HCT116 (cell line): ENCODE results near the gene CAMK1D. TPM values are rescaled to one million over a fixed set of nuclear protein-coding genes. Genes with fewer than 3 reads are reported as not detected.

Experiments
- ATAC-seq: fragments of 200-7000 bp; cut with Tn5 transposase; 2 replicates; pipeline ENCODE4 v1.9.1; 2020; ENCODE audit warnings: mild to moderate bottlenecking, moderate library complexity
- BruUV-seq: library from RNA; stranded (reverse); fragments of 400-500 nt; replicated peaks from 2 replicates; lab custom pipeline; 2021; lab: Mats Ljungman, UMichigan
- CTCF ChIA-PET: fragments of 300-600 bp; sonication (Branson Sonifier 250); formaldehyde crosslinking; loops from one replicate; lab custom pipeline; 2021; ENCODE audit warnings: antibody characterized with exemption; lab: Charles Lee
- POLR2A ChIA-PET: fragments of 300-600, 350-600 bp; sonication (Branson Sonifier 250); formaldehyde crosslinking; loops from one replicate; lab custom pipeline; 2021; ENCODE audit warnings: antibody characterized with exemption; lab: Charles Lee
- RAD21 ChIA-PET, 2 experiments: fragments of 300-600 bp; sonication (Branson Sonifier 250); formaldehyde crosslinking; loops; one replicate each; lab custom pipeline; 2023; ENCODE audit warnings: low total read pairs in 2 of 2; ENCODE audit not compliant: uncharacterized antibody in 2 of 2, unreplicated experiment in 2 of 2, low non-redundant PET in 1 of 2; lab: Charles Lee
- DNase-seq: peaks from one replicate; pipeline ENCODE4 v3.0.0-alpha.2; 2010; ENCODE audit warnings: low read depth, low spot score
- H2AFZ ChIP-seq: fragments of 200-600 bp; shearing (Covaris generic), sonication (generic); 2 replicates; pipeline ENCODE4 v1.6.1; 2017; ENCODE audit warnings: low read depth, mixed run types, mixed read lengths, antibody characterized with exemption, low read length; ENCODE audit not compliant: poor library complexity, severe bottlenecking
- H3K27ac ChIP-seq: 2 replicates; pipeline ENCODE4 v1.5.1; 2012; ENCODE audit warnings: low read depth, low read length
- H3K27me3 ChIP-seq: fragments of 200-600 bp; sonication (generic); 2 replicates; pipeline ENCODE4 v1.6.1; 2016; ENCODE audit warnings: mixed run types, low read length, mixed read lengths; ENCODE audit not compliant: insufficient read depth
- H3K36me3 ChIP-seq, 2 experiments: fragments of 200-500 bp in 1 of 2; fragments of 200-600 bp in 1 of 2; sonication (Bioruptor generic) in 1 of 2; sonication (generic) in 1 of 2; 2 replicates each; pipeline versions ENCODE4 v1.5.1 to v1.6.1; 2014 to 2016; ENCODE audit warnings: low read length in 2 of 2, inconsistent platforms in 1 of 2, mixed read lengths in 1 of 2, mixed run types in 1 of 2; ENCODE audit not compliant: insufficient read depth in 2 of 2, control insufficient read depth in 1 of 2
- H3K4me1 ChIP-seq, 2 experiments: fragments of 200-600 bp in 1 of 2; sonication (generic) in 1 of 2; 2 replicates each; pipeline versions ENCODE4 v1.5.1 to v1.6.1; 2012 to 2017; ENCODE audit warnings: low read length in 2 of 2, inconsistent platforms in 1 of 2, mild to moderate bottlenecking in 1 of 2, mixed read lengths in 1 of 2, mixed run types in 1 of 2, moderate library complexity in 1 of 2; ENCODE audit not compliant: insufficient read depth in 2 of 2, control insufficient read depth in 1 of 2
- H3K4me2 ChIP-seq: fragments of 200-600 bp; sonication (generic); 2 replicates; pipeline ENCODE4 v1.6.1; 2017; ENCODE audit warnings: mixed run types, low read length, mixed read lengths
- H3K4me3 ChIP-seq, 2 experiments: fragments of 200-600 bp in 1 of 2; sonication (generic) in 1 of 2; replicated peaks in 1 of 2; 2 replicates each; pipeline ENCODE4 v1.5.1; 2011 to 2016; ENCODE audit warnings: low read length in 2 of 2, control low read depth in 1 of 2, low read depth in 1 of 2, mild to moderate bottlenecking in 1 of 2, mixed read lengths in 1 of 2, mixed run types in 1 of 2
- H3K79me2 ChIP-seq: fragments of 200-600 bp; sonication (generic); 2 replicates; pipeline ENCODE4 v1.6.1; 2017; ENCODE audit warnings: mild to moderate bottlenecking, mixed run types, low read length, moderate library complexity, mixed read lengths; ENCODE audit not compliant: insufficient read depth
- H3K9ac ChIP-seq: fragments of 200-600 bp; sonication (generic); 2 replicates; pipeline ENCODE4 v1.6.1; 2016; ENCODE audit warnings: low read length, mixed read lengths
- H3K9me2 ChIP-seq: fragments of 200-600 bp; sonication (generic), shearing (Covaris generic); 2 replicates; pipeline ENCODE4 v1.6.1; 2017; ENCODE audit warnings: mixed run types, mild to moderate bottlenecking, moderate library complexity; ENCODE audit not compliant: insufficient read depth
- H3K9me3 ChIP-seq, 2 experiments: fragments of 200-500 bp in 1 of 2; fragments of 200-600 bp in 1 of 2; sonication (Bioruptor generic) in 1 of 2; sonication (generic) in 1 of 2; 2 replicates each; pipeline ENCODE4 v1.6.1; 2014 to 2017; ENCODE audit warnings: low read length in 2 of 2, mixed read lengths in 2 of 2, inconsistent platforms in 1 of 2, low read depth in 1 of 2, mild to moderate bottlenecking in 1 of 2, mixed run types in 1 of 2, moderate library complexity in 1 of 2; ENCODE audit not compliant: control insufficient read depth in 1 of 2, insufficient read depth in 1 of 2
- H4K20me1 ChIP-seq: fragments of 200-600 bp; sonication (generic), shearing (Covaris generic); 2 replicates; pipeline ENCODE4 v1.6.1; 2017; ENCODE audit warnings: mixed run types, mild to moderate bottlenecking, moderate library complexity; ENCODE audit not compliant: insufficient read depth
- ATF3 ChIP-seq: IDR thresholded peaks from 2 replicates; pipeline ENCODE4 v1.6.1; 2012
- CBX3 ChIP-seq: IDR thresholded peaks from 2 replicates; pipeline ENCODE4 v1.6.1; 2012; ENCODE audit warnings: low read depth
- CEBPB ChIP-seq: IDR thresholded peaks from 2 replicates; pipeline ENCODE4 v1.6.1; 2012; ENCODE audit warnings: low read depth
- EGR1 ChIP-seq: IDR thresholded peaks from 2 replicates; pipeline ENCODE4 v1.6.1; 2012; ENCODE audit warnings: low read depth
- EZH2 ChIP-seq: fragments of 200-600 bp; sonication (generic); IDR thresholded peaks from 2 replicates; pipeline ENCODE4 v1.6.1; 2017; ENCODE audit warnings: antibody characterized with exemption, mixed run types
- EZH2phosphoT487 ChIP-seq: fragments of 200-600 bp; IDR thresholded peaks from 2 replicates; pipeline ENCODE4 v1.6.1; 2018; ENCODE audit warnings: antibody characterized with exemption, borderline replicate concordance
- JUND ChIP-seq: IDR thresholded peaks from 2 replicates; pipeline ENCODE4 v1.6.1; 2012
- MAX ChIP-seq: IDR thresholded peaks from 2 replicates; pipeline ENCODE4 v1.6.1; 2012
- POLR2A ChIP-seq: IDR thresholded peaks from 2 replicates; pipeline ENCODE4 v1.7.0; 2011; ENCODE audit warnings: borderline replicate concordance; ENCODE audit not compliant: insufficient read depth, insufficient read length; ENCODE audit errors: extremely low read depth
- POLR2AphosphoS5 ChIP-seq: IDR thresholded peaks from 2 replicates; pipeline ENCODE4 v1.6.1; 2011; ENCODE audit warnings: mild to moderate bottlenecking, low read depth, low read length, moderate library complexity
- RAD21 ChIP-seq: IDR thresholded peaks from 2 replicates; pipeline ENCODE4 v1.6.1; 2012; ENCODE audit warnings: low read depth, mild to moderate bottlenecking
- SIN3A ChIP-seq: IDR thresholded peaks from 2 replicates; pipeline ENCODE4 v1.6.1; 2012; ENCODE audit warnings: low read depth
- SP1 ChIP-seq: IDR thresholded peaks from 2 replicates; pipeline ENCODE4 v1.6.1; 2012; ENCODE audit warnings: low read depth
- ZBTB33 ChIP-seq: IDR thresholded peaks from 2 replicates; pipeline ENCODE4 v1.6.1; 2011; ENCODE audit warnings: mild to moderate bottlenecking, low read length, moderate library complexity; ENCODE audit not compliant: insufficient replicate concordance; ENCODE audit errors: extremely low read depth
- ZFX ChIP-seq: fragments of 450-650 bp; IDR thresholded peaks from 2 replicates; pipeline ENCODE4 v1.6.1; 2017
- ZNF274 ChIP-seq: fragments of 200-500 bp; sonication (Bioruptor generic); IDR thresholded peaks from 2 replicates; pipeline ENCODE4 v1.6.1; 2014; ENCODE audit warnings: mild to moderate bottlenecking, low read depth, low read length, inconsistent platforms
- intact Hi-C: fragments of 100-400 bp; cut with micrococcal nuclease; formaldehyde crosslinking; loops from 2 replicates; pipeline ENCODE4 v1.10.0; 2022
- total RNA-seq: library from RNA; stranded (reverse); gene quantifications from one replicate; pipeline ENCODE4 v1.2.1, GENCODE V29; 2021; ENCODE audit not compliant: unreplicated experiment

CAMK1D gene
- total RNA-seq, 1 experiment from 2014 or later, result 9.6 TPM

- ChIA-PET RAD21 (no interaction called here), POLR2A (no interaction called here), CTCF (no interaction called here)
- H4K20me1 ChIP-seq, result no peaks in the 10 kb centered on the region
- H3K27me3 ChIP-seq, result no peaks in the 10 kb centered on the region
- intact Hi-C loops, result no loop called here
- H3K4me1 ChIP-seq, result no peaks in the 10 kb centered on the region; a peak in 1 of 4 replicates
- no TSS peak for BruUV-seq
- H3K27ac ChIP-seq, result no peak overlapping the region
- H3K4me3 ChIP-seq, result no peak overlapping the region
- H3K79me2 ChIP-seq, result no peaks in the 10 kb centered on the region
- H2AFZ ChIP-seq, result no peak overlapping the region
- no peak overlapping the region for H3K4me2 ChIP-seq
- no peaks in the 10 kb centered on the region for H3K9me3 ChIP-seq
- no peaks in the 10 kb centered on the region for H3K9me2 ChIP-seq
- no peak for DNase-seq
- TF ChIP-seq EZH2phosphoT487 (no peak), POLR2A (no peak), EZH2 (no peak), JUND (no peak), POLR2AphosphoS5 (no peak), EGR1 (no peak), RAD21 (no peak), ZBTB33 (no peak), CBX3 (no peak), ATF3 (no peak), CEBPB (no peak), SIN3A (no peak), MAX (no peak), ZFX (no peak), ZNF274 (no peak), SP1 (no peak)
- TF ChIP-seq, all 23 proteins: peak for 0
- ATAC-seq, result no peak
- Histone ChIP-seq H3K36me3 (no peaks in the 10 kb centered on the region), H3K9ac (no peak overlapping the region)
These were observed 48.0 kb downstream of the CAMK1D start for GRCh38 chr10:12397147-12397896.
